HG02885 (cell line): ENCODE results near the gene ZBTB46.

Experiments
- ATAC-seq: cut with Tn5 transposase; IDR thresholded peaks from one replicate; pipeline ENCODE4 v1.9.1; 2021; ENCODE audit warnings: mild to moderate bottlenecking; ENCODE audit not compliant: unreplicated experiment, poor library complexity

ZBTB46 gene

GRCh38 chr20:63749597-63750508 lies 81.2 kb downstream of the ZBTB46 start:
- no peak for ATAC-seq

- ATAC-seq: no peak
These were observed 82.2 kb downstream of the ZBTB46 start for GRCh38 chr20:63748934-63749270.

GRCh38 chr20:63748070-63748933 lies 82.8 kb downstream of the ZBTB46 start:
- ATAC-seq: no peak

- ATAC-seq: no peak
These were observed 83.4 kb downstream of the ZBTB46 start for GRCh38 chr20:63747622-63748069.

GRCh38 chr20:63746751-63747315 lies 84.2 kb downstream of the ZBTB46 start:
- ATAC-seq: no peak

- no peak for ATAC-seq
These were observed 84.9 kb downstream of the ZBTB46 start for GRCh38 chr20:63745961-63746731.

GRCh38 chr20:63745424-63745805 lies 85.6 kb downstream of the ZBTB46 start:
- no peak for ATAC-seq

GRCh38 chr20:63744574-63745423 lies 86.3 kb downstream of the ZBTB46 start:
- no peak for ATAC-seq

GRCh38 chr20:63744158-63744557 lies 86.9 kb downstream of the ZBTB46 start:
- no peak for ATAC-seq

- no peak for ATAC-seq
These were observed 87.7 kb downstream of the ZBTB46 start for GRCh38 chr20:63743210-63743970.

- ATAC-seq: no peak
These were observed 88.6 kb downstream of the ZBTB46 start for GRCh38 chr20:63742381-63743024.

- ATAC-seq: no peak
These were observed 89.2 kb downstream of the ZBTB46 start for GRCh38 chr20:63741676-63742380.

GRCh38 chr20:63741354-63741675 lies 89.7 kb downstream of the ZBTB46 start:
- ATAC-seq: no peak

- no peak for ATAC-seq
These were observed 90.3 kb downstream of the ZBTB46 start for GRCh38 chr20:63740627-63741353.

GRCh38 chr20:63740070-63740626 lies 90.9 kb downstream of the ZBTB46 start:
- ATAC-seq: peak; percentile 27

- peak; percentile 67 for ATAC-seq
These were observed 91.7 kb downstream of the ZBTB46 start, which contains the start of gene SLC2A4RG for GRCh38 chr20:63739130-63740069. Gene SLC2A4RG (plus strand): TSS chr20:63739776. CDS start chr20:63739913, 137 bp downstream.
